Activated naive CD4-positive, alpha-beta T cell treated with anti-CD3 and anti-CD28 coated beads, Interleukin-2, amount 50 U/mL, for 16 hours (primary cell): ENCODE measurements around the gene CHKA.

Experiments
- DNase-seq: peaks from one replicate; pipeline ENCODE4 v3.0.0-alpha.2; 2020

The CHKA gene

GRCh38 chr11:68043349-68044144 lies 77.6 kb downstream of the CHKA start:
- DNase-seq = no peak

GRCh38 chr11:68043029-68043348 lies 78.2 kb downstream of the CHKA start:
- DNase-seq = no peak

GRCh38 chr11:68042219-68043028 lies 78.8 kb downstream of the CHKA start:
- DNase-seq = no peak

GRCh38 chr11:68041617-68042218 lies 79.5 kb downstream of the CHKA start:
- DNase-seq = no peak

- DNase-seq = no peak
These were observed 80.1 kb downstream of the CHKA start for GRCh38 chr11:68040957-68041591.

GRCh38 chr11:68040101-68040956 lies 80.9 kb downstream of the CHKA start:
- peak; percentile 51 for DNase-seq

GRCh38 chr11:68039526-68040086 lies 81.6 kb downstream of the CHKA start:
- DNase-seq = no peak

GRCh38 chr11:68038718-68039525 lies 82.3 kb downstream of the CHKA start, which contains the start of gene TCIRG1:
Gene TCIRG1 (plus strand): TSS chr11:68039025. CDS start chr11:68041272, 2,247 bp downstream.
- DNase-seq = peak; percentile 56

- DNase-seq = no peak
These were observed 82.9 kb downstream of the CHKA start for GRCh38 chr11:68038226-68038717.

- no peak for DNase-seq
These were observed 83.6 kb downstream of the CHKA start for GRCh38 chr11:68037411-68038225.

GRCh38 chr11:68036717-68037239 lies 84.4 kb downstream of the CHKA start:
- DNase-seq = no peak

- DNase-seq = no peak
These were observed 85.0 kb downstream of the CHKA start for GRCh38 chr11:68036141-68036716.

- no peak for DNase-seq
These were observed 85.8 kb downstream of the CHKA start for GRCh38 chr11:68035266-68035876.

- DNase-seq = no peak
These were observed 87.5 kb downstream of the CHKA start for GRCh38 chr11:68033708-68034045.

- DNase-seq = no peak
These were observed 88.0 kb downstream of the CHKA start for GRCh38 chr11:68032997-68033707.

GRCh38 chr11:68032003-68032402 lies 89.2 kb downstream of the CHKA start:
- no peak for DNase-seq

- no peak for DNase-seq
These were observed 90.1 kb downstream of the CHKA start for GRCh38 chr11:68031144-68031464.
